Myocyte (in vitro differentiated cells): ENCODE results near the gene SLC8A2. TPM values are rescaled to one million over a fixed set of nuclear protein-coding genes. Genes with fewer than 3 reads are reported as not detected.

ENCODE experiments used
- DNase-seq: peaks from one replicate; pipeline ENCODE4 v3.0.0-alpha.2; 2012; ENCODE audit warnings: low read depth
- total RNA-seq: library from RNA; depleted of rRNA; stranded (reverse); fragments of >200 nt; gene quantifications from 2 replicates; pipeline ENCODE4 v1.2.3, GENCODE V29; 2014

Gene SLC8A2
- total RNA-seq, 1 donor from 2014 or later = not detected

DNA sequence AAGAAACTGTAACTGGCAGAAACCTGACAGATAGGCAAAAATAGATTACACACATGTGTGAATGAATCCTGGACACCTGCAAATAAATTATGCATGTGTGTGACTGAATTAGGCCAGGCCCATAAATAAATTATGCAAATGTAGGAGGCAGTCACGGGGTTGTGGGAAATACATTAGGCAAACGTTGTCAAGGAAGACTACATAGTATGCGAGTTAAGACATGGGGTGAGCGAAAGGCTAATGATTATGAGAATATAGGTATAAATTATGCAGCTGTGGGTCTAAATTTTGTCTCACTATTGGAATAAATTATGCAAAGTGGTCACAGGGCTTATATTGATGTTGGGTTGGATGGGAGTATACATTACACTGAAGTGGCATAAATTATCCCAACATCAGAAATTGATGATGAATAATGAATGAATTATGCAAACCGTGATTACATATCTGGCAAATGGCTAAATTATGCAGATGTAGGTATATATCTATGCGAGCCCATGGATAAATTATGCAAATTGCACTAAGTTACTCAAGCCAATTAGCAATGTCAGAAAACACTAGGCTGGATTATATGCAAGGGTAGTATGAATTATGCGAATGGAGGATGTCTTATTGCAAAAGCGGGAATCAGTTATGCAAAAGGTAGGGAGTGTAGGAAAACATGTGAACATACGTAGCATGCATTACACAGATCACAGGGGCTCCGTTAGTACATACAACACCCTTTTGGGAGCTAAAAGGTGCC lies 6.8 kb downstream of the SLC8A2 start:
- no peak for DNase-seq

DNA sequence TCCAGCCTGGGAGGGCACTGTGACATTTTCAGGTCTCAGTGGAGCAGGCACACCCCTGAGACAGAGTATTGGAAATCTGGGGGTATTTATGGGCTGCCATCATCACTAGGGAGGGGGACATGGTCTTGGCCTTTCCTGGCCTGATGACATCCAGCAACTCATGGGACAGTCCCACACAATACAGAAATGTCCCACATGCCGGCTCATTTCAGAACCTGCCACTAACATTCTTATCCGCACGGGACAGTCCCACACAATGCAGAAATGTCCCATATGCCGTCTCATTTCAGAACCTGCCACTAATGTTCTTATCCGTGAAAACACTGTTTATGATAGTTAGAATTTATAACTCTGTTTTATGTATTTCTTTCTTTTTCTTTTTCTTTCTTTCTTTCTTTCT lies 9.8 kb downstream of the SLC8A2 start:
- DNase-seq = no peak

- no peak for DNase-seq
Measured at GRCh38 chr19:47459477-47459876, 12.2 kb downstream of the SLC8A2 start.

- DNase-seq = no peak
Measured at GRCh38 chr19:47458672-47459071, 13.0 kb downstream of the SLC8A2 start.

- no peak for DNase-seq
Measured at GRCh38 chr19:47456721-47457474, 14.8 kb downstream of the SLC8A2 start.

GRCh38 chr19:47450478-47450877 lies 21.2 kb downstream of the SLC8A2 start:
- DNase-seq = no peak

- no peak for DNase-seq
Measured at GRCh38 chr19:47448360-47448727, 23.3 kb downstream of the SLC8A2 start.

DNA sequence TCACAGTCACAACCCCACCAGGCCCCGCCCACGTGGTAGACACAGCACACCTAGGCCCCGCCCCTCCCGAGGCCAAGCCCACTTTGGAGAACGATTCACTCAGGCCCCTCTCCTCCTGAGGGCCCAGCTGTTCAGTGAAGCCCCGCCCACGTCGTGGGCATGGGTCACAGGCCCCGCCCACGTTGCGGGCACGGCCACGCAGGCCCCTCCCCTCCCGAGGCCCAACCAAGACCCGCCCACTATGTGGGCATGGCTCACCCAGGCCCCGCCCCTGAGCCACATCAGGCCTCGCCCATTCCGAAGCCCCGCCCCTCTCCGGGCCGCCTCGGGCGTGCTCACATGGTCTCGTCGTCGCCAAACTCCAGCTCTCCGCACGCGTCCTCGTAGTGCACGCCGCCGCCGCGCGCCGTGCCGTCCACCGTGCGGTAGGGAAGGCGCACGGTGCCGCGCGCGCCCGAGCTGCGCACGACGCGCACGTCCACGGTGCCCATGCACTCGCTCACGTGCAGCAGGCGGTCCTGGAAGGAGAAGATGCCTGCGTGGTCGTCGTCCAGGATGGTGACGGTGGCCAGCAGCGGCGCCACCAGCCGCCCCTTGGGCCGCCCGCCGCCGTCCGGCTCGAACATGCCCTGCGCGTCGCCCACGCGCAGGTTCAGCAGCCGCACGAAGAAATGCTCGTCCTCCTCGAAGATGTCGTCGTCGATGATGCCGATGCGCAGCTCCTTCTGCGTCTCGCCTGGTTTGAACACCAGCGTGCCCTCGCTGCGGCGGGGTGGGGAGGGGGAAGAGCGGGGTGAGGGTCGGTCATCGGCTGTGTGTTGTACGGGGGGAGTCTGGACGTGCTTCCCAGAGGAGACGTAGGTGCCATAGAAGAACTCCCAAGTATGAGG lies 24.0 kb downstream of the SLC8A2 start:
- no peak for DNase-seq

DNA sequence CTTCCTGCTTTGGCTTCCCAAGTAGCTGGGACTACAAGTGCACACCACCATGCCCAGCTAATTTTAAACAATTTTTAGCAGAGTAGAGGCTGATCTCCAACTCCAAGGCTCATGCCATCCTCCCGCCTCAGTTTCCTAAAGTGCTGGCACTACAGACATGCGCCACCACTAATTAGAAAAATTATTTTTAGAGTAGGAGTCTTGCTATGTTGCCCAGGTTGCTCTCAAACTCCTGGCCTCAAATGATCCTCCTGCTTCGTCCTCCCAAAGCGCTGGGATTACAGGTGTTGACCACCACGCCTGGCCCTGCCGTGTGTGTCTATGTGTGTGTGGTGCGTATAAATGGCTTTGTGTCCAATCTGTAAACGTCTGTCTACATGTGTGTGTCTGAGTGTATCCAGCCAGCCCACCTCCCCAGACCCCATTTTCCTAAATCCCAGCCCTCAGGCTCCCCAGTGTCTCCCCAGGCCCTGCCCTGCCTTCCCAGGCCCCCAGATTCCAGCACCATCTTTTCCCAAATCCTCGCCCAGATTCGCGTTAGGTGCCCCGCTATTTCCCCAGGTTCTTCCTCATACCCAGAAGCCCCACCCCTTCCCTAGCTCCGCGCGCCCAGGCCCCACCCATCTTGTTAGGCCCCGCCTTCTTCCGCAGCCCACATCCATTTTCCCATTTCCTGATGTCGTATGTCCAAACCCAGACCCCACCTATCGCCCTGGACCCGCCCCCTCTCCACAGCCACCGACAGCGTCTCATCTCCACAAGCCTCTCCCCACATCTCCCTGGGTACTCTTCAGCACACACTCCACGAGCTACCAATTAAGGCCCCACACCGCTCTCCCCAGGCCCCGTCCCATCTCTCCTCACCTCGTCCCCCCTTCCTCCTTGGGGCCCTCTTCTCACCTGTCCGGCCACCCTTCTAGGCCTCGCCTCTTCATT lies 24.9 kb downstream of the SLC8A2 start:
- no peak for DNase-seq

GRCh38 chr19:47445937-47446402 lies 25.7 kb downstream of the SLC8A2 start:
- DNase-seq = peak; percentile 14

- DNase-seq = no peak
Measured at GRCh38 chr19:47445527-47445926, 26.2 kb downstream of the SLC8A2 start.

DNA sequence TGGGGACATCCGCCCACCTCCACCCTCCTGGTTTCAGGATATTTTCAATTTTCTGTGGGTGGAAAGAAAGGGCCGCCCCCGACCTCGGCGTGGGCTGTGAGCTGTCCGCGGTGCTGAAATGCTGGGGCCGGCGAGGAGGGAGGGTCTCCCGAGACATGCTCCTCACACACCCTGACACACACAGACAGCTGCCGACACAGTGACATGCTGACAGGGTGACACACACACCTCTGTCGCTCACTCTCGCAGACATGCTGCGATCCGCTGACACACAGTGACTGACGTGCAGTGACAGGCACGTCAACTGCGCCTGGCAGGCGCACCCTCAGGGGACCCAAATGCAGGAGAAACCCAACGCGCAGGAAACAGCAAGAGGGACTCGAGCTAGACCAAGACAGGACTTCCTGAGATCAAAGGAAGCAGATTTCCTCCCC lies 27.3 kb downstream of the SLC8A2 start:
- peak; percentile 31 for DNase-seq

- no peak for DNase-seq
Measured at GRCh38 chr19:47443331-47443730, 28.4 kb downstream of the SLC8A2 start.

DNA sequence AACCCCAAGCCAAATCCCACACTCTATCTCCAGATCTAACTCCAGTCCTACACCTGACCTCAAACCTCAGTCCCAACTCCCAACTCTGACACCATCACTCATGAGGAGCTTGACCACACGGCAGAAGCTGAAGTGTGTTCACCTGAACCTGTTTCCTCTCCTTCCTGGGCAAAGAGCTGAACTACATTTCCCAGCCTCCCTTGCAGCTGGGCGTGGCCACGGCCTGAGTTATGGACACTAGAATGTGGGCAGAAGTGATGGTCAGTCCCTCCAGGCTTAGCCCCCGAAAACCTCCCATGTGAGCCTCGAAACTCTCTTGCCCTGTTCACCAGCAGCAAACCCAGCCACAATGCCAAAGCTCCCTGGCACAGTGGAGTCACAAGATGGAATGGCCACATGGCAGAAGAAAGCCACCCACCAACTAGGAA lies 32.9 kb downstream of the SLC8A2 start:
- DNase-seq = no peak

DNA sequence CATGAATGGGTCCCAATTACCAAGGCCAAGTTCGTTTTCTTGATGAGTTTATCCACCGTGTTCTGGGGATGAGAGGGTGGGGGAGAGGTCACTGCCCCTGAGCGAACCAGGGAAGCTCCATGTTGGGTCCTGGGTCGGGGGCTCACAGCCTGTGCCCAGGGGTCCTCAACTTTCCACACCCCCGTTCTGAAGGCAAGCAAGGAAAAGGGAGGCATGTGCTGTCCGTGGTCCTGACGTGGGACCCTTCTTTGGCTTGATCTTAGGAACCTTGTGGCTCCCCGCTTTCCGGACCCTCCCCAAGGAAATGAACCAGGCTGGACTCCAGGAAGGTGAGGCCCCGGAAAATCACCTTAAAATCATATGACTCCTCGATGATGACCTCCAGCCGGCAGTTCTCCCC lies 34.2 kb downstream of the SLC8A2 start:
- DNase-seq = peak; percentile 22

DNA sequence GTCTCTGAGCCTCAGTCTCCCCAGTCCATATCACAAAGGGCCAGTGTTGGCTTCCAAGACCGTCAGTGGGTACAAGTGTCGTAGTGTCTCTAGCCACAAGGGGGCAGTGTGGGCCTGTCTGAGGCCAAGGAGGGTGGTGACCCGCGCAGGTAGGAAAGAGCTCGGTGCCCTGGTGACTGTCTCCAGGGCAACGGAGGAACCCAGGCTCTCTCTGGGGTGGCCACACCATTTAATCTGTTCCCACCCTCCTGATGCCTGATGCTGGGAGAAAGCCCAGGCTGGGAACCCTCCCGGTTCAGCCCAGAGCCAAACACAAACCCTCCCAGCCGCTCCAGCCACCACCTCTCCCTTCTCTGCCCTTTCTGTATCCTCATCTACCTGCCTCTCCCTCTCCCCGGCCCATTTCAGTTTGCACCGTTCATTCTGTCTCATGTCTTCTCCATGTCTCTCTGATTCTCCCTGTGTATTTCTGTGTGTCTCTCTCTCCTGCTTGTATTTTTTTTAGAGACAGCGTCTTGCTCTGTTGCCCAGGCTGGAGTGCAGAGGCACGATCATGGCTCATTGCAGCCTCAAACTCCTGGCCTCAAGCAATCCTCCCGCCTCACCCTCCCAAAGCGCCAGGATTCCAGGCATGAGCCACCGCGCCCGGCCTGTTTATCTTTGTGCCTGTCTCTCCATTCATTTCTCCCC lies 34.8 kb downstream of the SLC8A2 start:
- peak; percentile 73 for DNase-seq

DNA sequence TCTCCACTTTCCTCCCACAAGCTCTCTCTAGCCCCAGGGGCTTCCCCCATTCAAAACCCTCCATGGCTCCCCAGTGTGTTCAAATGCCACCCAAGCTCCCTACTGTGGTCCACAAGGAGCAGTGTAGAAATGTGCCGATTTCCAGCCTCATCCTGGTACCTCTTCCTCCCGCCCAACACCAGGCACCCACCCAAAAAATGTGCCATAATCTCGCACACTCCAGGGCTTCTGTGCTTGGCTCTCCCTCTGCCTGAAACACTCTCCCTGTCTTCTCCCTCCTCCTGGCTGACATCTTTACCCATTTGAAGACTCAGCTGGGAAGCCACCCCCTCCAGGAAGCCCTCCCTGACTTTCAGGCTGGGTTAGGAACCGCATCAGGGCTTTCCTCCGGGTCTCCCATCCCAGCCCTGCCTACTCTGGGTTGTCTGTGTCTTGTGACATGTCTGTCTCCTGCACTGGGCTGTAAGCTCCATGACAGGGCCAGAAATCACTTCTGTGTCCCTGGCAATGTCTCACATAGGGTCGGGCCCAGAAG lies 35.7 kb downstream of the SLC8A2 start:
- no peak for DNase-seq

DNA sequence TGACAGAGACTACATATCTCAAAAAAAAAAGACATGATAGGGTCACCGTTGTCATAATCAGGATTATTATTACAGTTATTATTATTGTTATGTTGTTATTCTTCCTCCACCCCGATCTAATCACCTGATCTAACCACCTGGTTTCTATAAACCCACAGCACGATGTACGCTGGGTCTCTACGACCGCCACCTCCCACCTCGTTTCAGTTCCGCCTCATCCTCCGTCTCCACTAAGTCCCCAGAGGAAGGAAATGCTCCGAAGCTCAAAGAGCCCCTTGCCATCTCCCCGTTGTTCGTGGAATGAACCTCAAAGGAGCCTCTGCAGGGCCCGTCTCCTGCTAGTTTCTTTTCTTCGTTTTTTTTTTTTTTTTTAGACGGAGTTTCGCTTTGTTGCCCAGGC lies 36.5 kb downstream of the SLC8A2 start:
- DNase-seq = no peak

DNA sequence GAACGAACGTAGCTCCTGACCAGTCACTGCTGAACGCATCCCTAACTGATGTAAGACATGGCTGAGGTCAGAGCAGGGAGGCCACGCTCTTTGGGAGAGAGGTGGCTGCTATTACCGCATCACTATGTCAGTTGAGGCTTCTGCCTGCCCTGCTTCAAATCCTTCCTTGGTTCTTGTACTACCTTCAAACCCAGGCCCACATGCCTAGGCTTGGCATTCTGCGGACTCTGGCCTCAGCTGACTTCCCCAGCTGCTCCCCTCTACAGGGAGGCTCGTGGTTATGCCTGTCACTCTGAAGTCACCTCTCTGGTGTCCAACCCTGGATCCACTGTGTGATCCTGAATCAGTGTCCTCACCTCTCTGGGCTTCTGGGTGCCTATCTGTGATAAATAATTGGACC lies 37.6 kb downstream of the SLC8A2 start:
- no peak for DNase-seq

DNA sequence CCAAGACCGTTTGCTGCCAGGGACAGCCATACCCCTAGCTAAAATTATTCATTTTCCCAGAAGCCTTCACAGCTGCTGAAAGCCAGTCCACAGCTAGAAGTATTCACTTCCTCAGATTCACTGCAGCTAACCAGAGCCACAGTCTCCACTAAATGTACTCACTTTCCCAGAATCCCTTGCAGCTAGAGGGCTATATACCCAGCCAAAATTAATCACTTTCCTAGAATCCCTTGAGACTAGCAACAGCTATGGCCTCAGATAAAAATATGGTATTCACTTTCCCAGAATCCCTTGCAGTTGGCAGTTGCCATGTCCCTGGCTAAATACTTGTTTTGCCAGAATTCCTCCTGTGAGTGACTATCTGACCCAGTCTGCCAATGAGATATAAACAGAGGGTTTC lies 38.6 kb downstream of the SLC8A2 start:
- DNase-seq = no peak
